ENCODE measurements around the gene EMC1.

DNA sequence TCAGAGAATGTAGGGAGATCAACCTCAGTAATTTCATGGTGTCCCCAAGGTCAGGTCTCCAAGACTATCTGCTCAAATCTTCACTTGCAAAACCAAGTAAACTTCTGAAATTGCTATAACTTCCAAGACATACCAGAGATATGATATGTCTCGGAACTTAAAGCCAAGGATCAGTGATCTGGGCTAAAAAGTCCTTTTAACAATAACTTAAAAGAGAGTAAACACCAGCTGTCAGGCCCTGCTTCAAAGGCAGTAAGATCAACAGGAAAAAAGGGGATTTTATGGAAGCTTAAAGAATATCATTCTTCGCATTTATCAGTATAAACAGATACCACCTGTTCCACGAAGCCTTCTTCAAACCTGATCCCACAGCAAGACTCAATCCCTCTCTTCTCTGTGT, 55.0 kb downstream of the EMC1 start:
- TF ChIP-seq ZNF140 (tag by site-specific recombination; IDR thresholded peaks at IDR 0.05) (no peak), ZNF510 (tag by site-specific recombination; IDR thresholded peaks at IDR 0.05; ENCODE audit: insufficient replicate concordance) (no peak), BCL11A (tag by site-specific recombination; IDR thresholded peaks at IDR 0.05; ENCODE audit: low read depth) (no peak), TRIM28 (IDR thresholded peaks at IDR 0.05; ENCODE audit: borderline replicate concordance, low read length) (no peak), ZNF114 (tag by site-specific recombination; IDR thresholded peaks at IDR 0.05) (no peak), ZBTB7A (tag by site-specific recombination; IDR thresholded peaks at IDR 0.05; ENCODE audit: low read depth) (no peak), MZF1 (tag by site-specific recombination; IDR thresholded peaks at IDR 0.05; ENCODE audit: borderline replicate concordance) (no peak), ZNF23 (tag by site-specific recombination; IDR thresholded peaks at IDR 0.05; ENCODE audit: borderline replicate concordance) (no peak)
- TF ChIP-seq, protein P1, sequence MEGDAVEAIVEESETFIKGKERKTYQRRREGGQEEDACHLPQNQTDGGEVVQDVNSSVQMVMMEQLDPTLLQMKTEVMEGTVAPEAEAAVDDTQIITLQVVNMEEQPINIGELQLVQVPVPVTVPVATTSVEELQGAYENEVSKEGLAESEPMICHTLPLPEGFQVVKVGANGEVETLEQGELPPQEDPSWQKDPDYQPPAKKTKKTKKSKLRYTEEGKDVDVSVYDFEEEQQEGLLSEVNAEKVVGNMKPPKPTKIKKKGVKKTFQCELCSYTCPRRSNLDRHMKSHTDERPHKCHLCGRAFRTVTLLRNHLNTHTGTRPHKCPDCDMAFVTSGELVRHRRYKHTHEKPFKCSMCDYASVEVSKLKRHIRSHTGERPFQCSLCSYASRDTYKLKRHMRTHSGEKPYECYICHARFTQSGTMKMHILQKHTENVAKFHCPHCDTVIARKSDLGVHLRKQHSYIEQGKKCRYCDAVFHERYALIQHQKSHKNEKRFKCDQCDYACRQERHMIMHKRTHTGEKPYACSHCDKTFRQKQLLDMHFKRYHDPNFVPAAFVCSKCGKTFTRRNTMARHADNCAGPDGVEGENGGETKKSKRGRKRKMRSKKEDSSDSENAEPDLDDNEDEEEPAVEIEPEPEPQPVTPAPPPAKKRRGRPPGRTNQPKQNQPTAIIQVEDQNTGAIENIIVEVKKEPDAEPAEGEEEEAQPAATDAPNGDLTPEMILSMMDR (tag by site-specific recombination; IDR thresholded peaks at IDR 0.05) = no peak
- TF ChIP-seq, protein P2, sequence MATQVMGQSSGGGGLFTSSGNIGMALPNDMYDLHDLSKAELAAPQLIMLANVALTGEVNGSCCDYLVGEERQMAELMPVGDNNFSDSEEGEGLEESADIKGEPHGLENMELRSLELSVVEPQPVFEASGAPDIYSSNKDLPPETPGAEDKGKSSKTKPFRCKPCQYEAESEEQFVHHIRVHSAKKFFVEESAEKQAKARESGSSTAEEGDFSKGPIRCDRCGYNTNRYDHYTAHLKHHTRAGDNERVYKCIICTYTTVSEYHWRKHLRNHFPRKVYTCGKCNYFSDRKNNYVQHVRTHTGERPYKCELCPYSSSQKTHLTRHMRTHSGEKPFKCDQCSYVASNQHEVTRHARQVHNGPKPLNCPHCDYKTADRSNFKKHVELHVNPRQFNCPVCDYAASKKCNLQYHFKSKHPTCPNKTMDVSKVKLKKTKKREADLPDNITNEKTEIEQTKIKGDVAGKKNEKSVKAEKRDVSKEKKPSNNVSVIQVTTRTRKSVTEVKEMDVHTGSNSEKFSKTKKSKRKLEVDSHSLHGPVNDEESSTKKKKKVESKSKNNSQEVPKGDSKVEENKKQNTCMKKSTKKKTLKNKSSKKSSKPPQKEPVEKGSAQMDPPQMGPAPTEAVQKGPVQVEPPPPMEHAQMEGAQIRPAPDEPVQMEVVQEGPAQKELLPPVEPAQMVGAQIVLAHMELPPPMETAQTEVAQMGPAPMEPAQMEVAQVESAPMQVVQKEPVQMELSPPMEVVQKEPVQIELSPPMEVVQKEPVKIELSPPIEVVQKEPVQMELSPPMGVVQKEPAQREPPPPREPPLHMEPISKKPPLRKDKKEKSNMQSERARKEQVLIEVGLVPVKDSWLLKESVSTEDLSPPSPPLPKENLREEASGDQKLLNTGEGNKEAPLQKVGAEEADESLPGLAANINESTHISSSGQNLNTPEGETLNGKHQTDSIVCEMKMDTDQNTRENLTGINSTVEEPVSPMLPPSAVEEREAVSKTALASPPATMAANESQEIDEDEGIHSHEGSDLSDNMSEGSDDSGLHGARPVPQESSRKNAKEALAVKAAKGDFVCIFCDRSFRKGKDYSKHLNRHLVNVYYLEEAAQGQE (tag by site-specific recombination; IDR thresholded peaks at IDR 0.05) = no peak
- TF ChIP-seq, protein P3, sequence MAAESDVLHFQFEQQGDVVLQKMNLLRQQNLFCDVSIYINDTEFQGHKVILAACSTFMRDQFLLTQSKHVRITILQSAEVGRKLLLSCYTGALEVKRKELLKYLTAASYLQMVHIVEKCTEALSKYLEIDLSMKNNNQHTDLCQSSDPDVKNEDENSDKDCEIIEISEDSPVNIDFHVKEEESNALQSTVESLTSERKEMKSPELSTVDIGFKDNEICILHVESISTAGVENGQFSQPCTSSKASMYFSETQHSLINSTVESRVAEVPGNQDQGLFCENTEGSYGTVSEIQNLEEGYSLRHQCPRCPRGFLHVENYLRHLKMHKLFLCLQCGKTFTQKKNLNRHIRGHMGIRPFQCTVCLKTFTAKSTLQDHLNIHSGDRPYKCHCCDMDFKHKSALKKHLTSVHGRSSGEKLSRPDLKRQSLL (tag by site-specific recombination; IDR thresholded peaks at IDR 0.05) = no peak
- TF ChIP-seq, protein P4, sequence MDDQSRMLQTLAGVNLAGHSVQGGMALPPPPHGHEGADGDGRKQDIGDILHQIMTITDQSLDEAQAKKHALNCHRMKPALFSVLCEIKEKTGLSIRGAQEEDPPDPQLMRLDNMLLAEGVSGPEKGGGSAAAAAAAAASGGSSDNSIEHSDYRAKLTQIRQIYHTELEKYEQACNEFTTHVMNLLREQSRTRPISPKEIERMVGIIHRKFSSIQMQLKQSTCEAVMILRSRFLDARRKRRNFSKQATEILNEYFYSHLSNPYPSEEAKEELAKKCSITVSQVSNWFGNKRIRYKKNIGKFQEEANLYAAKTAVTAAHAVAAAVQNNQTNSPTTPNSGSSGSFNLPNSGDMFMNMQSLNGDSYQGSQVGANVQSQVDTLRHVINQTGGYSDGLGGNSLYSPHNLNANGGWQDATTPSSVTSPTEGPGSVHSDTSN (CRISPR knock-in tag; IDR thresholded peaks at IDR 0.05) = no peak

Data from HEK293 (cell line).